Adrenal gland (tissue), 5 donors: Measurements from ENCODE around the gene TBX1.

ENCODE experiments used
- POLR2A ChIP-seq, 2 donors: fragments of 450-650 bp; IDR thresholded peaks; one replicate each; pipeline ENCODE4 v1.6.1; 2017; ENCODE audit warnings: antibody characterized with exemption in 2 of 2, mild to moderate bottlenecking in 2 of 2, moderate library complexity in 1 of 2
- TF ChIP-seq, protein P1 (sequence below), 6 experiments: fragments of 450-650 bp in 4 of 6; fragments of 200-600 bp in 2 of 6; sonication (generic) in 1 of 6; IDR thresholded peaks; 1 replicate in 5 of 6; 2 replicates in 1 of 6; pipeline versions ENCODE4 v1.5.1 to v1.8.0; 2016 to 2021; ENCODE audit warnings: antibody characterized with exemption in 6 of 6, mild to moderate bottlenecking in 2 of 6, moderate library complexity in 1 of 6
- donor health status: DM: no; HTN: no; CAD: no.

GRCh38 chr22:19782533-19782932, 22.0 kb downstream of the TBX1 start:
- TF ChIP-seq, protein P1, sequence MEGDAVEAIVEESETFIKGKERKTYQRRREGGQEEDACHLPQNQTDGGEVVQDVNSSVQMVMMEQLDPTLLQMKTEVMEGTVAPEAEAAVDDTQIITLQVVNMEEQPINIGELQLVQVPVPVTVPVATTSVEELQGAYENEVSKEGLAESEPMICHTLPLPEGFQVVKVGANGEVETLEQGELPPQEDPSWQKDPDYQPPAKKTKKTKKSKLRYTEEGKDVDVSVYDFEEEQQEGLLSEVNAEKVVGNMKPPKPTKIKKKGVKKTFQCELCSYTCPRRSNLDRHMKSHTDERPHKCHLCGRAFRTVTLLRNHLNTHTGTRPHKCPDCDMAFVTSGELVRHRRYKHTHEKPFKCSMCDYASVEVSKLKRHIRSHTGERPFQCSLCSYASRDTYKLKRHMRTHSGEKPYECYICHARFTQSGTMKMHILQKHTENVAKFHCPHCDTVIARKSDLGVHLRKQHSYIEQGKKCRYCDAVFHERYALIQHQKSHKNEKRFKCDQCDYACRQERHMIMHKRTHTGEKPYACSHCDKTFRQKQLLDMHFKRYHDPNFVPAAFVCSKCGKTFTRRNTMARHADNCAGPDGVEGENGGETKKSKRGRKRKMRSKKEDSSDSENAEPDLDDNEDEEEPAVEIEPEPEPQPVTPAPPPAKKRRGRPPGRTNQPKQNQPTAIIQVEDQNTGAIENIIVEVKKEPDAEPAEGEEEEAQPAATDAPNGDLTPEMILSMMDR (IDR thresholded peaks at IDR 0.05), result no peak
- TF ChIP-seq POLR2A (IDR thresholded peaks at IDR 0.05), result no peak
